Sigmoid colon (tissue), 4 donors: Measurements from ENCODE around the gene SDK2.

Experiments used
- POLR2A ChIP-seq, 2 donors: fragments of 450-650 bp; IDR thresholded peaks; one replicate each; pipeline ENCODE4 v1.6.1; 2016; ENCODE audit warnings: antibody characterized with exemption in 2 of 2, mild to moderate bottlenecking in 2 of 2, moderate library complexity in 2 of 2
- POLR2AphosphoS5 ChIP-seq, 4 donors: sonication (generic); formaldehyde crosslinking; IDR thresholded peaks; one replicate each; pipeline ENCODE4 v1.6.1; 2017; ENCODE audit warnings: antibody characterized with exemption in 4 of 4
- TF ChIP-seq, protein P1 (sequence below), 4 experiments: fragments of 450-650 bp in 3 of 4; fragments of 200-600 bp in 1 of 4; IDR thresholded peaks; one replicate each; pipeline ENCODE4 v1.5.1; 2016 to 2019; ENCODE audit warnings: antibody characterized with exemption in 4 of 4, mild to moderate bottlenecking in 3 of 4, moderate library complexity in 2 of 4

DNA sequence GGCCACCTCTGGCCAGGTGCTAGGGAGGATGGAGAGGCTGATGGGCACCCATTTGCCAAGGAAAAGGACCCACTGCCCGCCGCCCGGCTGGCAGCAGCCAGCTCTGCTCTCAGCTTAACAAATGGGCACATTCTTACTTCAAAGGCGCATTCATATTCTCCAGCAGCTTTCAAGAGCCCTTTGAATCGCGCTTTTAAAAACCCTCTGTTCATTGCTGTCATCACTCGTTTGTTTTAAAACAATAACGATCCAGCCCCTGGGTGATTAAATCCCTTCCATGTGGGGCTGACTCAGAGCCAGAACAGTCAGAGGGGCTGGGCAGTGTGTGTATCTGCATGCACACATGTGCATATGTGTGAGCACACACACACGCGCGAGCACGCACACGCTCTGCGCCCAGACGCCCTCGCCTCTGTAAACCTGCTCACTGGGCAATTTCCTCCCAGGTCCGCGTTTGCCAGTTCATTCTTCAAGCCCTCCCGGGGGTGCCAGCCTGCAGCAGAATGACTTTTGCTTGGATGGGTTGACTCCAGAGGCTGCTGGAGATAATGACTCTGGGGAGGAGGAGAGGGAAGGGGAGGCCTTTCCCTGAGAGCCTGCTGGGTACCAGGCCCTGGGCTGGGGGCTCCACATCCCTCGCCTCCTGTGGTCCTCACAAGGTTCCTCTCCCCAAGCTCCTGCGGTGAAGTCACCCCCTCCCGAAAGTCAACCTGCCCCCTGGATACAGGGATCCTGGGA is 133.1 kb downstream of the SDK2 start:
- TF ChIP-seq POLR2AphosphoS5 (IDR thresholded peaks at IDR 0.05), result no peak
- TF ChIP-seq, protein P1, sequence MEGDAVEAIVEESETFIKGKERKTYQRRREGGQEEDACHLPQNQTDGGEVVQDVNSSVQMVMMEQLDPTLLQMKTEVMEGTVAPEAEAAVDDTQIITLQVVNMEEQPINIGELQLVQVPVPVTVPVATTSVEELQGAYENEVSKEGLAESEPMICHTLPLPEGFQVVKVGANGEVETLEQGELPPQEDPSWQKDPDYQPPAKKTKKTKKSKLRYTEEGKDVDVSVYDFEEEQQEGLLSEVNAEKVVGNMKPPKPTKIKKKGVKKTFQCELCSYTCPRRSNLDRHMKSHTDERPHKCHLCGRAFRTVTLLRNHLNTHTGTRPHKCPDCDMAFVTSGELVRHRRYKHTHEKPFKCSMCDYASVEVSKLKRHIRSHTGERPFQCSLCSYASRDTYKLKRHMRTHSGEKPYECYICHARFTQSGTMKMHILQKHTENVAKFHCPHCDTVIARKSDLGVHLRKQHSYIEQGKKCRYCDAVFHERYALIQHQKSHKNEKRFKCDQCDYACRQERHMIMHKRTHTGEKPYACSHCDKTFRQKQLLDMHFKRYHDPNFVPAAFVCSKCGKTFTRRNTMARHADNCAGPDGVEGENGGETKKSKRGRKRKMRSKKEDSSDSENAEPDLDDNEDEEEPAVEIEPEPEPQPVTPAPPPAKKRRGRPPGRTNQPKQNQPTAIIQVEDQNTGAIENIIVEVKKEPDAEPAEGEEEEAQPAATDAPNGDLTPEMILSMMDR (IDR thresholded peaks at IDR 0.05), result no peak
- TF ChIP-seq POLR2A (IDR thresholded peaks at IDR 0.05), result no peak
